HTR-8/SVneo (cell line): ENCODE results near the gene PRAMEF10.
"Not testable (repeated sequence)": the region's sequence is repeated elsewhere in the genome, so short reads cannot be mapped to it uniquely, and the experiment has no call there.

Experiments used
- DNase-seq: peaks from one replicate; pipeline ENCODE4 v3.0.0; 2011; ENCODE audit warnings: low spot score, mixed read lengths; ENCODE audit not compliant: insufficient read length
- FAIRE-seq: peaks from 2 replicates; lab custom pipeline; 2011; peaks lifted over from hg19 to GRCh38; lab: Jason Lieb, UNC

The PRAMEF10 gene

GRCh38 chr1:12898170-12898569 lies at the start of gene PRAMEF10:
Gene PRAMEF10 (minus strand): TSS chr1:12898270. CDS start chr1:12895847, 2,423 bp downstream.
- FAIRE-seq, DNase-seq: not testable (repeated sequence)

GRCh38 chr1:12947480-12947879 lies 49.4 kb upstream of the PRAMEF10 start, which contains the start of gene PRAMEF6:
Gene PRAMEF6 (minus strand): TSS chr1:12947580. CDS start chr1:12942518, 5,062 bp downstream.
- DNase-seq, FAIRE-seq: not testable (repeated sequence)

GRCh38 chr1:12924368-12924767 lies 26.3 kb upstream of the PRAMEF10 start:
- FAIRE-seq: not testable (repeated sequence)

GRCh38 chr1:12921749-12922148 lies 23.7 kb upstream of the PRAMEF10 start:
- FAIRE-seq, DNase-seq: not testable (repeated sequence)

More at GRCh38 chr1:12924368-12924767, 26.3 kb upstream of the PRAMEF10 start:
- not testable (repeated sequence) for DNase-seq

GRCh38 chr1:12916310-12916709 lies 18.2 kb upstream of the PRAMEF10 start, which contains the start of gene PRAMEF7:
Gene PRAMEF7 (plus strand): TSS chr1:12916610. CDS start chr1:12917693, 1,083 bp downstream.
- not testable (repeated sequence) for DNase-seq, FAIRE-seq

GRCh38 chr1:12903793-12904572 lies 5.9 kb upstream of the PRAMEF10 start:
- not testable (repeated sequence) for DNase-seq, FAIRE-seq

- FAIRE-seq, DNase-seq: not testable (repeated sequence)
These were observed 1.1 kb upstream of the PRAMEF10 start for GRCh38 chr1:12899186-12899585.

- FAIRE-seq: not testable (repeated sequence)
These were observed 12.0 kb downstream of the PRAMEF10 start, which contains the start of gene PRAMEF4 for GRCh38 chr1:12886101-12886500. Gene PRAMEF4 (minus strand): TSS chr1:12886201. CDS start chr1:12883394, 2,807 bp downstream.

GRCh38 chr1:12878453-12878852 lies 19.6 kb downstream of the PRAMEF10 start:
- not testable (repeated sequence) for DNase-seq, FAIRE-seq

More at GRCh38 chr1:12886101-12886500, 12.0 kb downstream of the PRAMEF10 start, which contains the start of gene PRAMEF4:
- not testable (repeated sequence) for DNase-seq

GRCh38 chr1:12863131-12863880 lies 34.8 kb downstream of the PRAMEF10 start:
- DNase-seq, FAIRE-seq: not testable (repeated sequence)

GRCh38 chr1:12856786-12857185 lies 41.3 kb downstream of the PRAMEF10 start, which contains the start of gene PRAMEF2:
Gene PRAMEF2 (plus strand): TSS chr1:12857086. CDS start chr1:12859010, 1,924 bp downstream.
- DNase-seq: not testable (repeated sequence)

GRCh38 chr1:12851779-12852178 lies 46.3 kb downstream of the PRAMEF10 start:
- FAIRE-seq (no peak), DNase-seq (peak; percentile 5)

More at GRCh38 chr1:12856786-12857185, 41.3 kb downstream of the PRAMEF10 start, which contains the start of gene PRAMEF2:
- not testable (repeated sequence) for FAIRE-seq

- not testable (repeated sequence) for DNase-seq, FAIRE-seq
These were observed 49.5 kb downstream of the PRAMEF10 start, which contains the start of gene HNRNPCL1 for GRCh38 chr1:12848620-12849019. Gene HNRNPCL1 (minus strand): TSS chr1:12848720. CDS start chr1:12848289, 431 bp downstream.
